RWPE1 (cell line): Measurements from ENCODE around the gene BTBD9.

Source experiments
- CTCF ChIA-PET: fragments of 350-600 bp; sonication (Branson Sonifier 250); formaldehyde crosslinking; extraction: SDS; loops from one replicate; lab custom pipeline; 2021; lab: Yijun Ruan, JAX
- POLR2A ChIA-PET: fragments of 400-600 bp; formaldehyde crosslinking; extraction: SDS; loops from one replicate; lab custom pipeline; 2020; ENCODE audit warnings: antibody characterized with exemption; ENCODE audit not compliant: low non-redundant PET; lab: Yijun Ruan, JAX
- DNase-seq: peaks from one replicate; pipeline ENCODE4 v3.0.0; 2012; ENCODE audit warnings: low spot score
- H3K27ac ChIP-seq: fragments of 450-650 bp; 2 replicates; pipeline ENCODE4 v1.5.1; 2017
- TF ChIP-seq, protein P1 (sequence below): fragments of 450-650 bp; conservative IDR thresholded peaks from 2 replicates; pipeline ENCODE4 v1.5.1; 2017; ENCODE audit warnings: low read depth, mild to moderate bottlenecking

The BTBD9 gene

DNA sequence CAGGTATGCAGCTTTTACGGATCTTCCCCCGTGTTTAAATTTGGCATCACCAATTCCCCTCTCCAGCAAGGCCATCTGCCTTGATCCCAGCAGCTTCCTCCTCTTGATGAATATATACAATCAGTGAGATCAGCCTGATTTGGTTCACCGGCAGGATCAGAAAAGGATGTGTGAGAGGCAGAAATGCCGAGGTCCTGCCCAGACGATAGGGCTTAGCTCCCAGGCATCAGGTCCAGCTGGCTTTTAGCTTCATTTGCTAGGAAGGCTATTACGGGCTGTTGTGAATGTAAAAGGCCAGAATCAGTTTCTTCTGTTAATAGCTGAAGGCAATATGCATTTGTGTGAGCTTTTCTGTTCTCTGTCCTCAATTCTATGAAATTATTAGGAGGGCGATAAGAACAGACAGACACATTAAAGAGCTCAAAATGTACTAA is 372.8 kb downstream of the BTBD9 start:
- no peak for DNase-seq
- H3K27ac ChIP-seq = no peak overlapping the region
- POLR2A ChIA-PET = no interaction called here
- CTCF ChIA-PET = no interaction called here
- TF ChIP-seq, protein P1, sequence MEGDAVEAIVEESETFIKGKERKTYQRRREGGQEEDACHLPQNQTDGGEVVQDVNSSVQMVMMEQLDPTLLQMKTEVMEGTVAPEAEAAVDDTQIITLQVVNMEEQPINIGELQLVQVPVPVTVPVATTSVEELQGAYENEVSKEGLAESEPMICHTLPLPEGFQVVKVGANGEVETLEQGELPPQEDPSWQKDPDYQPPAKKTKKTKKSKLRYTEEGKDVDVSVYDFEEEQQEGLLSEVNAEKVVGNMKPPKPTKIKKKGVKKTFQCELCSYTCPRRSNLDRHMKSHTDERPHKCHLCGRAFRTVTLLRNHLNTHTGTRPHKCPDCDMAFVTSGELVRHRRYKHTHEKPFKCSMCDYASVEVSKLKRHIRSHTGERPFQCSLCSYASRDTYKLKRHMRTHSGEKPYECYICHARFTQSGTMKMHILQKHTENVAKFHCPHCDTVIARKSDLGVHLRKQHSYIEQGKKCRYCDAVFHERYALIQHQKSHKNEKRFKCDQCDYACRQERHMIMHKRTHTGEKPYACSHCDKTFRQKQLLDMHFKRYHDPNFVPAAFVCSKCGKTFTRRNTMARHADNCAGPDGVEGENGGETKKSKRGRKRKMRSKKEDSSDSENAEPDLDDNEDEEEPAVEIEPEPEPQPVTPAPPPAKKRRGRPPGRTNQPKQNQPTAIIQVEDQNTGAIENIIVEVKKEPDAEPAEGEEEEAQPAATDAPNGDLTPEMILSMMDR = no peak

DNA sequence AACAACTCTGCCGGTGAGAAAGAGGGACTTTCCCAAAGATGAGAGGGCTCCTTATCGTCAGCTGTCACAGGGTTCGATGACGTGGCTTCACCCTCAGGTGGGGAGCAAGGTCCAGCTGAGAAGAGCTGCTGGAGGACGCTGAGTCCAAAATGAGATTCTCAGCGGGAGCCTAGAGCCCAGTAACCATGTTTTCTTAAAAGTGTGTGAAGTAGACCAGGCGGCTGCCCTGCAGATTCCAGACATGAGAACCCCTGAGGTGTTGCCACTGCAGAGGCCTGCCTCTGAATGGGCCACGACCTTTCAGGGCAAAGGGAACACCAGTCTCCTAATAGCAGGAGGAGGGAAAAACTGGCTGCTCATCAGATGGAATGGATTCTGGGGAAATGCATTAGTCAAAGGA is 375.1 kb downstream of the BTBD9 start:
- TF ChIP-seq, protein P1 = no peak
- CTCF ChIA-PET = interaction anchor here (0.6 kb wide), 1 partner anchor 227 kb away, joined by 4 read pairs; no protein-coding TSS in a partner anchor
- DNase-seq = no peak
- no peak overlapping the region for H3K27ac ChIP-seq
- POLR2A ChIA-PET = interaction anchor here (0.6 kb wide), 1 partner anchor 17 kb away, joined by 5 read pairs; no protein-coding TSS in a partner anchor

DNA sequence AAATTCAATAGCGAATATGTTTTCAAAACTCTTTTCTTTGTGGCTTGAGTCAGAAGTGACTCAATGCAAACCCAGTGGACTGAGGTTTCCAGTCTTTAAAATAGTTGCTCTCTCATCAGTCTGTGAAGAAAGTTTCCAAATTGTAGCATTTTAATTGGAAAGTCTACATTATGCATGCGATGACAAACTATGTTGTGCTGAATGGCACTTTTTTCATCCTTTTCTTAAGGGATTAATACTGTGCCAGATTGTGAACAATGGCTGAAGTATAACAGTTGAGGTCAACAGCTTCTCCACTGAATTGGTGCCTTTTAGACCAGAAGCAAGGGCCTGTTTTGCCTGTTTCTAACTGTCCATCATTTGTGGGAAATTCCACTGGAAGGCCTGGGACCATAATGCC is 377.1 kb downstream of the BTBD9 start:
- no peak overlapping the region for H3K27ac ChIP-seq
- peak; percentile 23 for DNase-seq
- TF ChIP-seq, protein P1 = no peak
- ChIA-PET CTCF (no interaction called here), POLR2A (interaction anchor here (0.6 kb wide), 1 partner anchor 90 kb away, joined by 3 read pairs; no protein-coding TSS in a partner anchor)

DNA sequence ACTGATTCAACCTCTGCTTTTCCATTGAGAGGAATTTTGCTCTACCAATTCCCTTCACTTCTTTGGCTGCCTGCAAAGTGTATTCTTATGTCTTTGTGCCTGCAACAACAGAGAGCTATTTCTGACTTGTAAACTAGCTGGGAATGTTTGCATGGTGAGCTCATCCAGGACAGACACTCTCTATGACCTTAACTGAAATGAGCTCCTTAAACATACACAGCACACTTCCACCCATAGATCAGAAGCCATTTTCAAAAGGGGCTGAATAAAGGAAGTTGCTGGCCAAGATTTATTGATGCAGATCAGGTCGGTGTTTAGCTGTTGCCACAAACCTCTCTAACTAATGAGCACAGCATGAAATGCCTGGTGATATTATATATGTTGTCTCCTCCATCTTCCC is 377.7 kb downstream of the BTBD9 start:
- ChIA-PET CTCF (no interaction called here), POLR2A (interaction anchor here (0.6 kb wide), 1 partner anchor 91 kb away, joined by 3 read pairs; no protein-coding TSS in a partner anchor)
- no peak overlapping the region for H3K27ac ChIP-seq
- peak; percentile 58 for DNase-seq
- TF ChIP-seq, protein P1 = no peak

DNA sequence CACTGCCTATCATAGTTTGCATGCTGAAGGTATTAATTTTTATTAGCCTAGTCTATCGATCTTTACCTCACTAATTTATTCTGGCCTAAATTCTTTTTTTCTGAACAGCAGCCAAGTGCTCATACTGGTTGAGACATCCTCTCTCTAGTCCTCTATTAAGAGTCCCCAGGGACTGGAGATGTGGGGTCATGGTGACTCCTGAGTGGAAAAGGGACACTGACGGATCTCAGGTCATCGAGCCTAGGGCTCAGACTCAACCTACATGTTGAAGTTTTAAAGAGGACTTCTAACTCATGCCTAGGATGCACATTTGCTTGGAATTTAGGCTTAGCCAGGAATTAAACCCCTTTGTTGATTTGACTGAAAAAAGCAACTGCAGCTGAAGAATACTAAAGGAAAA is 378.1 kb downstream of the BTBD9 start:
- no peak overlapping the region for H3K27ac ChIP-seq
- CTCF ChIA-PET = interaction anchor here (0.7 kb wide), 1 partner anchor 20 kb away, joined by 3 read pairs; no protein-coding TSS in a partner anchor
- POLR2A ChIA-PET = no interaction called here
- TF ChIP-seq, protein P1 = no peak
- DNase-seq = no peak

DNA sequence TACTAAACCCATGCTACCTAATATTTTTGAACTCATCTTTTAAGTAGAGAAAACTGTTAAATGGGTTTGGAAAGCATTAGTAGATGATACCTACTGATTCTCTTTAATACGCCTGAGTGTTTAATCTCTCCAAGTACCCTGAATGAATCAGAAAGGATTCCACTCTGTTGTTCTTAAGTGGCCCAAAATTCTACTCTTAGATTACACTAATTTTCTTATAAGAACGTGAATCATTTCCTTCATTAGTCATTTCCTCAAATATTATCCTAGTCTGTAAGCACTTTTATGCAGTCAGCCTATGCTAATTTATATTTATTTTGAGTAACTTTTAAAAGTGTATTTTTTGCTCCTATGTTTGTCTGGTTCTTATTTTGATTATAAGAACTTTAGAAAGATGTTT is 380.0 kb downstream of the BTBD9 start:
- TF ChIP-seq, protein P1 = no peak
- CTCF ChIA-PET = interaction anchor here (0.6 to 1.0 kb wide), 2 partner anchors 24 to 66 kb away, joined by 3 read pairs; no protein-coding TSS in a partner anchor
- H3K27ac ChIP-seq = peak overlapping the region; percentile 47; the same call in 1 of the 2 replicates
- peak; percentile 55 for DNase-seq
- POLR2A ChIA-PET = no interaction called here
